Spleen (tissue), 11 donors: ENCODE measurements around the gene AZU1. TPM values are rescaled to one million over a fixed set of nuclear protein-coding genes. Genes with fewer than 3 reads are reported as not detected.

ENCODE experiments used
- DNase-seq: peaks from one replicate; pipeline ENCODE4 v3.0.0-alpha.2; 2020
- H3K27ac ChIP-seq, 8 donors: fragments of 200-600 bp; sonication (generic) in 7 of 8; 1 replicate in 4 of 8; 2 replicates in 4 of 8; pipeline versions ENCODE4 v1.5.0 to v1.8.0; 2016 to 2021; ENCODE audit warnings: inconsistent platforms in 4 of 8, mild to moderate bottlenecking in 4 of 8, moderate library complexity in 1 of 8
- H3K27me3 ChIP-seq, 7 donors: fragments of 200-600 bp; sonication (generic) in 6 of 7; replicated peaks in 1 of 7; 1 replicate in 4 of 7; 2 replicates in 3 of 7; pipeline versions ENCODE4 v1.5.0 to v1.8.0; 2016 to 2021; ENCODE audit warnings: inconsistent platforms in 3 of 7, mild to moderate bottlenecking in 1 of 7
- H3K36me3 ChIP-seq, 6 donors: fragments of 200-600 bp; sonication (generic) in 5 of 6; 1 replicate in 4 of 6; 2 replicates in 2 of 6; pipeline versions ENCODE4 v1.5.0 to v1.8.0; 2016 to 2021; ENCODE audit warnings: inconsistent platforms in 2 of 6
- H3K4me1 ChIP-seq, 6 donors: fragments of 200-600 bp; sonication (generic) in 5 of 6; 1 replicate in 3 of 6; 2 replicates in 3 of 6; pipeline versions ENCODE4 v1.5.0 to v1.8.0; 2016 to 2021; ENCODE audit warnings: inconsistent platforms in 3 of 6
- H3K4me3 ChIP-seq, 8 donors: fragments of 200-600 bp; sonication (generic) in 7 of 8; 1 replicate in 4 of 8; 2 replicates in 4 of 8; pipeline versions ENCODE4 v1.5.0 to v1.8.0; 2016 to 2021; ENCODE audit warnings: inconsistent platforms in 4 of 8, mild to moderate bottlenecking in 4 of 8, moderate library complexity in 2 of 8
- H3K9me3 ChIP-seq, 8 donors: fragments of 200-600 bp; sonication (generic) in 7 of 8; 1 replicate in 4 of 8; 2 replicates in 4 of 8; pipeline versions ENCODE4 v1.5.0 to v1.8.0; 2016 to 2021; ENCODE audit warnings: inconsistent platforms in 4 of 8
- POLR2A ChIP-seq, 3 donors: fragments of 450-650 bp; IDR thresholded peaks; one replicate each; pipeline ENCODE4 v1.5.1; 2017; ENCODE audit warnings: antibody characterized with exemption in 3 of 3, mild to moderate bottlenecking in 1 of 3
- POLR2AphosphoS5 ChIP-seq, 3 donors: sonication (generic); formaldehyde crosslinking; IDR thresholded peaks; one replicate each; pipeline ENCODE4 v1.5.1; 2017; ENCODE audit warnings: antibody characterized with exemption in 3 of 3
- WGBS, 5 donors: extraction: QIAGEN DNeasy Blood & Tissue Kit in 3 of 5; methylation state at CpG; one replicate each; pipeline versions ENCODE4 v1.1.5 to v1.1.7; 2013 to 2018; 5-methylcytosine and 5-hydroxymethylcytosine counted together
- intact Hi-C: fragments of 100-400 bp; cut with DNase I; formaldehyde crosslinking; loops from one replicate; pipeline ENCODE4 v1.15.0; 2023; ENCODE audit warnings: low total_unique reads
- polyA plus RNA-seq, 3 donors: library from polyadenylated mRNA; stranded (reverse); fragments of 200-250 nt; gene quantifications; one replicate each; pipeline ENCODE4 v1.2.1, GENCODE V29; 2013
- total RNA-seq, 7 donors: library from RNA; depleted of rRNA in 3 of 7; stranded (reverse); fragments of >200 nt in 3 of 7; fragmentation: NEBNext Ultra II Directional in 4 of 7; extraction: Animal tissue kit (Norgen Biotek cat#: 25700) in 4 of 7; gene quantifications; one replicate each; pipeline versions ENCODE4 v1.1.0 to v1.2.1, GENCODE V29; 2016 to 2021
- TF ChIP-seq, protein P1 (sequence below), 11 experiments: fragments of 200-600 bp in 7 of 11; fragments of 450-650 bp in 4 of 11; sonication (generic) in 4 of 11; IDR thresholded peaks in 8 of 11; conservative IDR thresholded peaks in 3 of 11; 1 replicate in 7 of 11; 2 replicates in 4 of 11; pipeline versions ENCODE4 v1.4.0 to v1.8.0; 2016 to 2021; ENCODE audit warnings: antibody characterized with exemption in 11 of 11, inconsistent platforms in 4 of 11, mild to moderate bottlenecking in 1 of 11
- donor health status: healthy with polysubstance abuse.
- donor health status: DM: no; HTN: no; CAD: no; lungs with moderate emphysema.
- donor health status: DM: no; HTN: no; CAD: no.
- donor health status: Bipolar disorder and iron deficiency.
- donor health status: healthy.
- donor health status: DM: no; HTN: no; CAD: no.
- donor health status: DM: yes; HTN: yes; CAD: no.

Gene AZU1
- total and polyA plus RNA-seq, 10 donors = 1.7 to 69.7 (median 7.2) TPM

DNA sequence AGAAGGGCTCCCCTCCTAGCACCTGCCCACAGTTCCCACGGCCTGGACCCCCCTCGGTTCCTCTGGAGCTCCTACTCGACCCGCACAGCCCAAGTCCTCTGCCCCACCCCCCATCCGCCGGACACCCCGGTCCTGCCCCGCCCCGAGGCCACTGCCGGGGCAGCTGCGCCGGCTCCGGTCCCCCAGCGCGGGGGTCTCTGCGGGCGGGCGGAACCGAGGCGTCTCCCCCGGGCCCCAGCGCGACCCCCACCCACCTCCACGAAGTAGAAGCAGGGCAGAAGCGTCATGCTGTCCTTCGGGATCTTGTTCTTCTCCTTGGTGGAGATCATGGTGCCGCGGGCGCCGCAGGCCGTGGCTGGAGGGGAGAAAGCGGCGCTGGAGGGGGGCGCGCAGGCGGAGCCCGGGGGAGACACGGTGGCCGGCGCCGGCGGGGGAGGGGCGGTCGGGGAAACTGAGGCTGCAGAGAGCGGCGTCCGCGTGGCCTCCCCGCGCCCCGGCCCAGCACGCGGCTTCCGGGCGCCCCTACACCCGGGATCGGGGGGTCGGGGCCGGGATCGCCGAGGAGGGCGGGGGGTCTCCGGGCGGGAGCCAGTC is 6.3 kb upstream of the AZU1 start:
- TF ChIP-seq POLR2A (IDR thresholded peaks at IDR 0.05) (no peak), POLR2AphosphoS5 (IDR thresholded peaks at IDR 0.05) (no peak)
- TF ChIP-seq, protein P1, sequence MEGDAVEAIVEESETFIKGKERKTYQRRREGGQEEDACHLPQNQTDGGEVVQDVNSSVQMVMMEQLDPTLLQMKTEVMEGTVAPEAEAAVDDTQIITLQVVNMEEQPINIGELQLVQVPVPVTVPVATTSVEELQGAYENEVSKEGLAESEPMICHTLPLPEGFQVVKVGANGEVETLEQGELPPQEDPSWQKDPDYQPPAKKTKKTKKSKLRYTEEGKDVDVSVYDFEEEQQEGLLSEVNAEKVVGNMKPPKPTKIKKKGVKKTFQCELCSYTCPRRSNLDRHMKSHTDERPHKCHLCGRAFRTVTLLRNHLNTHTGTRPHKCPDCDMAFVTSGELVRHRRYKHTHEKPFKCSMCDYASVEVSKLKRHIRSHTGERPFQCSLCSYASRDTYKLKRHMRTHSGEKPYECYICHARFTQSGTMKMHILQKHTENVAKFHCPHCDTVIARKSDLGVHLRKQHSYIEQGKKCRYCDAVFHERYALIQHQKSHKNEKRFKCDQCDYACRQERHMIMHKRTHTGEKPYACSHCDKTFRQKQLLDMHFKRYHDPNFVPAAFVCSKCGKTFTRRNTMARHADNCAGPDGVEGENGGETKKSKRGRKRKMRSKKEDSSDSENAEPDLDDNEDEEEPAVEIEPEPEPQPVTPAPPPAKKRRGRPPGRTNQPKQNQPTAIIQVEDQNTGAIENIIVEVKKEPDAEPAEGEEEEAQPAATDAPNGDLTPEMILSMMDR (IDR thresholded peaks at IDR 0.05 in 8 of 11, conservative IDR thresholded peaks at IDR 0.05 in 3 of 11) = no peak
- no peak overlapping the region for H3K27ac ChIP-seq
- no peak for DNase-seq
- intact Hi-C loops = no loop called here
- H3K27me3 ChIP-seq = peaks cover 0 to 37% (median 28%) of the 10 kb centered on the region in 7 donors
- H3K9me3 ChIP-seq = no peaks in the 10 kb centered on the region
- H3K4me1 ChIP-seq = peaks cover 0 to 49% (median 23%) of the 10 kb centered on the region in 6 donors
- WGBS, 5 donors = 2 to 8% (median 3%) methylated on average over 17 to 64 of the region's 64 CpGs
- H3K36me3 ChIP-seq = no peaks in the 10 kb centered on the region
- H3K4me3 ChIP-seq = peak overlapping the region in 5 of 8 donors; percentile 13 to 62 (median 33)

DNA sequence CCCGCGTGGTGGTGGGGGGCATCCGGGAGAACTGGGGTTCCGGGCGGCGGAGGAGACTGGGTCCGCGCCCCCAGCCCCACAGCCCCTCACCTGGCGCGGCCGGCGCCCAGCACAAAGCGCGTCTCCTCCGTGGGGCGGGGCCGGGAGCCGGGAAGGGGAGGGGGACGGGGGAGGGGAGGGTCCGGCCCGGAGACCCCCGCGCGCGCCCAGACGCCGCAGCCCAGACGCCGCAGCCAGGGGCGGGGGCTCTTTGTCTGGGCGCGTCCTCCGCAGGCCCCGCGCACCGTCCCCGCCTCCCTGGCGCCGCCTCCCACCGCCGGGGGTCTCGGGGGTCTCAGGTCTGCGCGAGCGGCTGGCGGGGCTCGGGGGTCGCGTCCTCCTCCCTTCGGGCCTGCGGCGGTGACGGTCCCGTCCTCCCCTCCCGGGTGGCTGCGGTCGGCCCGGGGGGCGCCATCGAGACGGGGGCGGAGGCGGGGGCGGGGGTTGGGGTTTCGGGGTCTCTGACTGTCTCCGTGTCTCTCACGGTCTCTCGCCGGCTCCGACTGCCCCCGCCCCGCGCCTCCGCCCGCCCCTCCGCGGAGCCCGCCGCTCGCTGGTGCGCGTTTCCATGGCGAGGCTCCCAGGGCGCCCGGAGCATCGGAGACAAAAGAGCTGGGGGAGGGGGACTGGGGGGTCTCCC is 5.7 kb upstream of the AZU1 start, which contains the start of gene PLPPR3:
Gene PLPPR3 (minus strand): TSS at position 131 of the 679 bp plus-strand sequence. CDS start 396 bp downstream, outside the sequence.
- no peaks in the 10 kb centered on the region for H3K36me3 ChIP-seq
- intact Hi-C loops = no loop called here
- H3K4me1 ChIP-seq = peaks cover 0 to 56% (median 23%) of the 10 kb centered on the region in 6 donors
- H3K27me3 ChIP-seq = peaks cover 0 to 37% (median 28%) of the 10 kb centered on the region in 7 donors
- H3K4me3 ChIP-seq = peak within 1 kb of the TSS in 5 of 8 donors; percentile 13 to 62 (median 33)
- no peak for DNase-seq
- no peak within 1 kb of the TSS for H3K27ac ChIP-seq
- WGBS, 5 donors = 1 to 4% (median 3%) methylated on average over 13 to 86 of the region's 86 CpGs
- TF ChIP-seq POLR2A (IDR thresholded peaks at IDR 0.05) = no peak
- TF ChIP-seq, protein P1 (IDR thresholded peaks at IDR 0.05 in 8 of 11, conservative IDR thresholded peaks at IDR 0.05 in 3 of 11) = no peak
- no peak for TF ChIP-seq POLR2AphosphoS5 (IDR thresholded peaks at IDR 0.05)
- no peaks in the 10 kb centered on the region for H3K9me3 ChIP-seq

DNA sequence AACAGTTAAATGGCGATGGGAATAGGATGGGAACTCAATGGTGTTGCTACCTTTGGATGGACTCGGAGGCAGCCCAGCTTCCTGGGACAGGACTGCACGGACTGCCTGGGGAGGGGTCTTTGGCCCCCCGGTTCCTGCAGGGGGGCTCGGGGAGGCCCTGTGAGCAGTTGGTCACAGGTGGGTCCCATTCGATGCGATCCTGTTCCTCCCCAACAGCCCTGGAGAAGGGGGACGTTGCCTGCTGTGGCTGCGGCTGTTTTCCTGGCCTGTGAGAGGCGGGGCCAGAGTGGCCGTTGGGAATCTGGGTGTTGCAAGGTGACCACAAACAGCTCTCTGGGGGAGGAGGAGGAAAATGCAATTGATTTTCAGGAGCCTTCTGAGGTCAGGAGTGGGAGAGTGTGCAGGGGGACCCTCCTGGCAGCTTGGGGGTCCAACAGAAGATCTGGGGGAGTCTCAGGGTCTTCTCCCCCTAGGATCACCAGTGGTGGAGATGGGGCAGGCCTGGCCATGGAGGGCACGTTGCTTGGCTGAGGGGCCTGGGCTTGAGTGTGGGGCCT is 4.0 kb upstream of the AZU1 start:
- H3K27ac ChIP-seq = no peak overlapping the region
- no peak overlapping the region for H3K4me3 ChIP-seq
- WGBS, 5 donors = 36 to 64% (median 44%) methylated on average over 12 of the region's 12 CpGs
- TF ChIP-seq POLR2A (IDR thresholded peaks at IDR 0.05) (no peak), POLR2AphosphoS5 (IDR thresholded peaks at IDR 0.05) (no peak)
- TF ChIP-seq, protein P1 (IDR thresholded peaks at IDR 0.05 in 8 of 11, conservative IDR thresholded peaks at IDR 0.05 in 3 of 11) = no peak
- peaks cover 0 to 48% (median 31%) of the 10 kb centered on the region in 7 donors for H3K27me3 ChIP-seq
- intact Hi-C loops = no loop called here
- peaks cover 0 to 71% (median 32%) of the 10 kb centered on the region in 6 donors for H3K4me1 ChIP-seq
- H3K9me3 ChIP-seq = no peaks in the 10 kb centered on the region
- no peak for DNase-seq
- no peaks in the 10 kb centered on the region for H3K36me3 ChIP-seq

DNA sequence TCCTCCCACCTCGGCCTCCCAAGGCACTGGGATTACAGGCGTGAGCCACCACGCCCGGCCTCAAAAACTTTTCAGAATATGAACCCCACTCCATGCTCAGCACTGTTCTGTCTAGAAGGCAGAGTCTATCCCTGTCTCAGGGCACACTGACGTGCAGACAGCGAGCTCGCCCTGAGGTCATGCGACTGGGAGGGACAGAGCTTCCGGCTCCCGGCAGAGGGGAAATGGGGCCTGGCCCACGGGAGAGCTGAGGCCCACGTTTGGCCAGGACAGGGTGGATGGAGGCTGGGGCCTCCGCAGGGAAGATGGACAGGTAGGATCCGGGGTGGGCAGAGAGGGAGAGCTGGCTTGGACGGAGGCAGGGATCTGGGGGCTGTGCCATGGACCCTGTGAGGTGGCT is 2.8 kb upstream of the AZU1 start:
- 46 to 71% (median 57%) methylated on average over 14 to 15 of the region's 15 CpGs for WGBS, 5 donors
- intact Hi-C loops = no loop called here
- peak; percentile 69 for DNase-seq
- peaks cover 0 to 71% (median 32%) of the 10 kb centered on the region in 6 donors for H3K4me1 ChIP-seq
- H3K4me3 ChIP-seq = no peak overlapping the region
- H3K36me3 ChIP-seq = no peaks in the 10 kb centered on the region
- H3K27me3 ChIP-seq = peaks cover 0 to 55% (median 31%) of the 10 kb centered on the region in 7 donors
- TF ChIP-seq POLR2AphosphoS5 (IDR thresholded peaks at IDR 0.05) (peak in 1 of 3 donors; percentile 37), POLR2A (IDR thresholded peaks at IDR 0.05) (no peak)
- H3K9me3 ChIP-seq = no peaks in the 10 kb centered on the region
- H3K27ac ChIP-seq = no peak overlapping the region
